CD14-positive monocyte (primary cell): Measurements from ENCODE around the gene UBAP2. TPM values are rescaled to one million over a fixed set of nuclear protein-coding genes. Genes with fewer than 3 reads are reported as not detected.

ENCODE experiments used
- DNase-seq, 3 donors: peaks; one replicate each; pipeline ENCODE4 v3.0.0-alpha.2; 2011 to 2022
- H2AFZ ChIP-seq: 2 replicates; pipeline ENCODE4 v1.6.0; 2012; ENCODE audit warnings: mild to moderate bottlenecking, low read depth, low read length, inconsistent platforms; ENCODE audit not compliant: insufficient read depth, poor library complexity, severe bottlenecking
- H3K27ac ChIP-seq, 2 donors: 1 replicate in 1 of 2; 2 replicates in 1 of 2; pipeline ENCODE4 v1.5.1; 2012 to 2013; ENCODE audit warnings: low read length in 2 of 2, control low read depth in 1 of 2, inconsistent platforms in 1 of 2, low read depth in 1 of 2, mild to moderate bottlenecking in 1 of 2
- H3K27me3 ChIP-seq, 2 donors: one replicate each; pipeline versions ENCODE4 v1.6.0 to v1.6.1; 2011 to 2013; ENCODE audit warnings: low read length in 2 of 2; ENCODE audit not compliant: control insufficient read depth in 2 of 2, insufficient read depth in 2 of 2
- H3K36me3 ChIP-seq, 2 donors: replicated peaks in 1 of 2; 1 replicate in 1 of 2; 2 replicates in 1 of 2; pipeline versions ENCODE4 v1.5.1 to v1.6.1; 2012 to 2013; ENCODE audit warnings: low read length in 2 of 2, control low read depth in 1 of 2, inconsistent platforms in 1 of 2, mild to moderate bottlenecking in 1 of 2; ENCODE audit not compliant: insufficient read depth in 2 of 2, control insufficient read depth in 1 of 2
- H3K4me1 ChIP-seq, 2 donors: 1 replicate in 1 of 2; 2 replicates in 1 of 2; pipeline versions ENCODE4 v1.5.1 to v1.6.1; 2012 to 2013; ENCODE audit warnings: low read length in 2 of 2, control low read depth in 1 of 2, inconsistent platforms in 1 of 2, mild to moderate bottlenecking in 1 of 2, moderate library complexity in 1 of 2; ENCODE audit not compliant: insufficient read depth in 2 of 2, control insufficient read depth in 1 of 2
- H3K4me2 ChIP-seq: replicated peaks from 2 replicates; pipeline ENCODE3; 2012; ENCODE audit warnings: low read length, moderate library complexity, mild to moderate bottlenecking; ENCODE audit not compliant: poor library complexity, severe bottlenecking; ENCODE audit errors: extremely low read depth
- H3K4me3 ChIP-seq, 3 experiments: fragments of 200-600 bp in 1 of 3; sonication (generic) in 1 of 3; replicated peaks in 1 of 3; 1 replicate in 2 of 3; 2 replicates in 1 of 3; pipeline ENCODE4 v1.5.1; 2011 to 2013; ENCODE audit warnings: low read length in 3 of 3, mild to moderate bottlenecking in 3 of 3, control low read depth in 2 of 3, low read depth in 2 of 3, inconsistent platforms in 1 of 3, moderate library complexity in 1 of 3
- H3K79me2 ChIP-seq: 2 replicates; pipeline ENCODE4 v1.6.0; 2012; ENCODE audit warnings: mild to moderate bottlenecking, control low read depth, inconsistent platforms, low read length, moderate library complexity; ENCODE audit not compliant: insufficient read depth
- H3K9ac ChIP-seq: 2 replicates; pipeline ENCODE4 v1.6.0; 2017; ENCODE audit warnings: low read length, mild to moderate bottlenecking; ENCODE audit not compliant: insufficient read depth, poor library complexity, severe bottlenecking
- H3K9me3 ChIP-seq, 2 donors: replicated peaks in 1 of 2; 1 replicate in 1 of 2; 2 replicates in 1 of 2; pipeline versions ENCODE4 v1.5.1 to v1.6.1; 2012 to 2013; ENCODE audit warnings: low read length in 2 of 2, control low read depth in 1 of 2; ENCODE audit not compliant: control insufficient read depth in 1 of 2, insufficient read depth in 1 of 2
- H4K20me1 ChIP-seq: 2 replicates; pipeline ENCODE4 v1.6.0; 2012; ENCODE audit warnings: mild to moderate bottlenecking, low read length, control low read depth, moderate library complexity; ENCODE audit not compliant: insufficient read depth
- H3K27ac Mint-ChIP-seq, 7 donors: one replicate each; pipeline ENCODE4 v1.8.0; 2020; ENCODE audit warnings: mild to moderate bottlenecking in 7 of 7, mixed read lengths in 7 of 7, moderate library complexity in 6 of 7, inconsistent platforms in 2 of 7
- H3K27me3 Mint-ChIP-seq, 3 donors: one replicate each; pipeline ENCODE4 v1.8.0; 2021 to 2022; ENCODE audit warnings: low read depth in 3 of 3, mild to moderate bottlenecking in 3 of 3, mixed read lengths in 3 of 3, moderate library complexity in 3 of 3, inconsistent platforms in 1 of 3
- H3K36me3 Mint-ChIP-seq, 2 donors: one replicate each; pipeline ENCODE4 v1.8.0; 2020; ENCODE audit warnings: mixed read lengths in 2 of 2, inconsistent platforms in 1 of 2, mild to moderate bottlenecking in 1 of 2
- H3K4me1 Mint-ChIP-seq: one replicate; pipeline ENCODE4 v1.8.0; 2020; ENCODE audit warnings: mild to moderate bottlenecking, mixed read lengths
- H3K4me3 Mint-ChIP-seq, 2 donors: one replicate each; pipeline ENCODE4 v1.8.0; 2020; ENCODE audit warnings: mild to moderate bottlenecking in 2 of 2, mixed read lengths in 2 of 2, moderate library complexity in 1 of 2
- H3K9me3 Mint-ChIP-seq, 7 donors: one replicate each; pipeline ENCODE4 v1.8.0; 2020 to 2022; ENCODE audit warnings: mixed read lengths in 7 of 7, mild to moderate bottlenecking in 6 of 7, moderate library complexity in 6 of 7, inconsistent platforms in 2 of 7
- CTCF ChIP-seq: fragments of 200-600 bp; IDR thresholded peaks from one replicate; pipeline ENCODE4 v1.8.0; 2022; ENCODE audit warnings: antibody characterized with exemption, mild to moderate bottlenecking
- WGBS: methylation state at CpG from one replicate; pipeline ENCODE4 v1.1.5; 2013; ENCODE audit warnings: missing lambda C conversion rate; ENCODE audit not compliant: insufficient coverage; 5-methylcytosine and 5-hydroxymethylcytosine counted together
- intact Hi-C, 2 donors: fragments of 100-400 bp; cut with micrococcal nuclease; formaldehyde crosslinking; loops; one replicate each; pipeline versions ENCODE4 v1.15.0 to v1.15.1; 2023
- polyA plus RNA-seq, 3 donors: library from polyadenylated mRNA; depleted of rRNA in 1 of 3; unstranded in 2 of 3; stranded (reverse) in 1 of 3; fragments of 300-500 nt in 2 of 3; fragments of >200 nt in 1 of 3; fragmentation: Illumina TruSeq in 2 of 3; gene quantifications; 1 replicate in 2 of 3; 2 replicates in 1 of 3; pipeline ENCODE4 v1.2.3, GENCODE V29; 2012 to 2021

UBAP2 gene
- polyA plus RNA-seq, 3 donors = 4.3 to 13.0 (median 5.7) TPM

GRCh38 chr9:33976414-33976813 is 72.3 kb downstream of the UBAP2 start:
- no peak overlapping the region for H3K9ac ChIP-seq
- H4K20me1 ChIP-seq = no peaks in the 10 kb centered on the region
- H3K4me3 Mint-ChIP-seq = no peak overlapping the region
- peaks cover 24 to 56% of the 10 kb centered on the region in 2 donors for H3K36me3 ChIP-seq
- no peaks in the 10 kb centered on the region for H3K4me1 Mint-ChIP-seq
- H3K9me3 Mint-ChIP-seq = no peaks in the 10 kb centered on the region
- H3K27ac ChIP-seq = no peak overlapping the region
- no peak for DNase-seq
- no peaks in the 10 kb centered on the region for H3K27me3 Mint-ChIP-seq
- TF ChIP-seq CTCF = no peak
- no peak overlapping the region for H3K4me3 ChIP-seq
- no peaks in the 10 kb centered on the region for H3K4me1 ChIP-seq
- no peaks in the 10 kb centered on the region for H3K27me3 ChIP-seq
- H3K36me3 Mint-ChIP-seq = peaks cover 44 to 51% of the 10 kb centered on the region in 2 donors
- intact Hi-C loops = no loop called here
- no peak overlapping the region for H3K27ac Mint-ChIP-seq
- H3K4me2 ChIP-seq = no peak overlapping the region
- H3K9me3 ChIP-seq = no peaks in the 10 kb centered on the region
- WGBS = no CpG with 5 or more reads among the region's 3 CpGs
- H3K79me2 ChIP-seq = no peaks in the 10 kb centered on the region
- no peak overlapping the region for H2AFZ ChIP-seq

GRCh38 chr9:33972698-33973097 is 76.0 kb downstream of the UBAP2 start:
- Histone ChIP-seq H2AFZ (no peak overlapping the region), H3K4me3 (no peak overlapping the region), H3K79me2 (no peaks in the 10 kb centered on the region), H3K27ac (no peak overlapping the region), H3K9me3 (no peaks in the 10 kb centered on the region), H3K36me3 (peaks cover 21 to 72% of the 10 kb centered on the region in 2 donors), H3K9ac (no peak overlapping the region), H4K20me1 (no peaks in the 10 kb centered on the region), H3K27me3 (no peaks in the 10 kb centered on the region), H3K4me1 (no peaks in the 10 kb centered on the region), H3K4me2 (no peak overlapping the region)
- DNase-seq = no peak
- Mint-ChIP-seq H3K9me3 (no peaks in the 10 kb centered on the region), H3K4me1 (no peaks in the 10 kb centered on the region), H3K36me3 (peaks cover 46 to 61% of the 10 kb centered on the region in 2 donors), H3K4me3 (no peak overlapping the region), H3K27me3 (peaks cover 0 to 2% (median 0%) of the 10 kb centered on the region in 3 donors), H3K27ac (no peak overlapping the region)
- no peak for TF ChIP-seq CTCF
- WGBS = no CpG with 5 or more reads among the region's 2 CpGs
- intact Hi-C loops = no loop called here
